Lung (tissue), 12 donors: ENCODE results near the gene KIF9. TPM values are rescaled to one million over a fixed set of nuclear protein-coding genes. Genes with fewer than 3 reads are reported as not detected.

Experiments
- ATAC-seq: fragments of 200-7000 bp; cut with Tn5 transposase; one replicate; pipeline ENCODE4 v1.9.1; 2020; ENCODE audit warnings: moderate number of reproducible peaks; ENCODE audit not compliant: insufficient read depth, low FRiP score
- DNase-seq, 3 donors: peaks; one replicate each; pipeline ENCODE4 v3.0.0-alpha.2; 2013 to 2017
- H3K27ac ChIP-seq, 2 donors: one replicate each; pipeline ENCODE4 v1.5.1; 2013; ENCODE audit warnings: mild to moderate bottlenecking in 2 of 2, moderate library complexity in 2 of 2, control low read depth in 1 of 2, inconsistent platforms in 1 of 2, low read depth in 1 of 2, low read length in 1 of 2
- H3K27me3 ChIP-seq, 3 donors: one replicate each; pipeline ENCODE4 v1.5.1; 2013; ENCODE audit warnings: low read length in 2 of 3; ENCODE audit not compliant: control insufficient read depth in 3 of 3, insufficient read depth in 3 of 3
- H3K36me3 ChIP-seq, 4 donors: one replicate each; pipeline ENCODE4 v1.5.1; 2013; ENCODE audit warnings: low read length in 4 of 4, mild to moderate bottlenecking in 1 of 4, moderate library complexity in 1 of 4; ENCODE audit not compliant: control insufficient read depth in 4 of 4, insufficient read depth in 4 of 4
- H3K4me1 ChIP-seq, 5 donors: one replicate each; pipeline ENCODE4 v1.5.1; 2013; ENCODE audit warnings: low read length in 5 of 5, mild to moderate bottlenecking in 2 of 5, moderate library complexity in 1 of 5; ENCODE audit not compliant: control insufficient read depth in 5 of 5, insufficient read depth in 5 of 5
- H3K4me3 ChIP-seq: one replicate; pipeline ENCODE4 v1.5.1; 2013; ENCODE audit warnings: mild to moderate bottlenecking, control low read depth, moderate library complexity
- H3K9ac ChIP-seq, 2 donors: one replicate each; pipeline ENCODE4 v1.5.1; 2013; ENCODE audit warnings: low read length in 2 of 2, control low read depth in 1 of 2; ENCODE audit not compliant: insufficient read depth in 1 of 2
- H3K9me3 ChIP-seq, 4 donors: one replicate each; pipeline ENCODE4 v1.5.1; 2013; ENCODE audit warnings: low read length in 3 of 4, mild to moderate bottlenecking in 1 of 4, moderate library complexity in 1 of 4; ENCODE audit not compliant: control insufficient read depth in 4 of 4, insufficient read depth in 3 of 4
- CTCF ChIP-seq: IDR thresholded peaks from 2 replicates; pipeline ENCODE4 v1.5.1; 2012; ENCODE audit warnings: mild to moderate bottlenecking; ENCODE audit errors: control extremely low read depth, extremely low read depth
- WGBS, 2 donors: extraction: QIAGEN DNeasy Blood & Tissue Kit; methylation state at CpG; one replicate each; pipeline ENCODE4 v1.1.7; 2013; 5-methylcytosine and 5-hydroxymethylcytosine counted together
- polyA plus RNA-seq, 2 donors: library from polyadenylated mRNA; stranded (reverse); fragments of 200-250 nt; gene quantifications; one replicate each; pipeline ENCODE4 v1.2.1, GENCODE V29; 2013
- total RNA-seq, 2 donors: library from RNA; depleted of rRNA in 1 of 2; stranded (reverse); fragments of >200 nt in 1 of 2; gene quantifications; one replicate each; pipeline ENCODE4 v1.2.1, GENCODE V29; 2014 to 2021
- donor health status: control.
- donor health status: control.
- donor health status: Bipolar disorder and iron deficiency.
- donor health status: healthy.
- donor health status: DM: yes; HTN: yes; CAD: no.

KIF9 gene
- total and polyA plus RNA-seq, 4 donors = 13.6 to 18.4 (median 17.9) TPM

- DNase-seq (no peak), ATAC-seq (no peak)
- Histone ChIP-seq H3K27ac (no peak overlapping the region), H3K4me3 (no peak overlapping the region), H3K27me3 (no peaks in the 10 kb centered on the region), H3K4me1 (no peaks in the 10 kb centered on the region), H3K36me3 (peaks cover 0 to under 1% (median 0%) of the 10 kb centered on the region in 4 donors), H3K9ac (no peak overlapping the region), H3K9me3 (no peaks in the 10 kb centered on the region)
- WGBS, 2 donors = 92 to 94% methylated on average over 10 of the region's 10 CpGs
- no peak for TF ChIP-seq CTCF
These were observed 38.0 kb downstream of the KIF9 start for GRCh38 chr3:47244531-47245100.

- Histone ChIP-seq H3K4me3 (no peak overlapping the region), H3K36me3 (peaks cover 0 to 2% (median 0%) of the 10 kb centered on the region in 4 donors), H3K9me3 (no peaks in the 10 kb centered on the region), H3K9ac (no peak overlapping the region), H3K4me1 (no peaks in the 10 kb centered on the region), H3K27me3 (no peaks in the 10 kb centered on the region), H3K27ac (no peak overlapping the region)
- ATAC-seq (no peak), DNase-seq (no peak)
- no peak for TF ChIP-seq CTCF
- WGBS, 2 donors = 87 to 88% methylated on average over 9 of the region's 9 CpGs
These were observed 39.0 kb downstream of the KIF9 start for GRCh38 chr3:47243419-47244147.

GRCh38 chr3:47239929-47240328, 42.7 kb downstream of the KIF9 start:
- H3K4me1 ChIP-seq = no peaks in the 10 kb centered on the region
- H3K4me3 ChIP-seq = no peak overlapping the region
- no peak for TF ChIP-seq CTCF
- WGBS, 2 donors = 92 to 97% methylated on average over 6 of the region's 6 CpGs
- no peak for DNase-seq
- H3K9me3 ChIP-seq = no peaks in the 10 kb centered on the region
- H3K27me3 ChIP-seq = no peaks in the 10 kb centered on the region
- no peak for ATAC-seq
- H3K9ac ChIP-seq = no peak overlapping the region
- no peak overlapping the region for H3K27ac ChIP-seq
- peaks cover 0 to 2% (median 0%) of the 10 kb centered on the region in 4 donors for H3K36me3 ChIP-seq
